ENCODE data around the gene TAL1. TPM values are rescaled to one million over a fixed set of nuclear protein-coding genes. Genes with fewer than 3 reads are reported as not detected.

Gene TAL1
- total and polyA plus RNA-seq, 2 experiments from 2014 or later: not detected

GRCh38 chr1:47211796-47212269 is 20.2 kb downstream of the TAL1 start:
- H3K4me1 Mint-ChIP-seq: peaks cover 31% of the 10 kb centered on the region
- ATAC-seq (no peak), DNase-seq (ENCODE audit: low spot score) (peak; percentile 56)
- H3K4me3 Mint-ChIP-seq: no peak overlapping the region
- H3K27me3 Mint-ChIP-seq (ENCODE audit: insufficient read depth, low read depth, poor library complexity): peaks cover 23% of the 10 kb centered on the region
- Histone ChIP-seq H3K4me1 (ENCODE audit: insufficient read depth) (peaks cover 24% of the 10 kb centered on the region), H3K4me3 (no peak overlapping the region), H3K27me3 (ENCODE audit: insufficient read depth) (peaks cover 60% of the 10 kb centered on the region), H4K20me1 (replicated peaks; ENCODE audit: insufficient read depth) (no peaks in the 10 kb centered on the region), H3K4me2 (0 out of 2 replicates have a peak overlapping the region, but pooled peaks have one; percentile 38), H3K27ac (ENCODE audit: low read depth) (no peak overlapping the region), H3K9me2 (ENCODE audit: insufficient read depth) (no peaks in the 10 kb centered on the region), H3K36me3 (ENCODE audit: insufficient read depth) (no peaks in the 10 kb centered on the region), H2AFZ (peak overlapping the region; percentile 86), H3K79me2 (replicated peaks; ENCODE audit: insufficient read depth) (no peaks in the 10 kb centered on the region), H3F3A (replicated peaks; ENCODE audit: low read depth) (no peaks in the 10 kb centered on the region)
- TF ChIP-seq POLR2AphosphoS5 (IDR thresholded peaks at IDR 0.05; ENCODE audit: low read depth) (no peak), EZH2phosphoT487 (IDR thresholded peaks at IDR 0.05; ENCODE audit: unreplicated experiment) (no peak), ZNF331 (CRISPR knock-in tag; IDR thresholded peaks at IDR 0.05; ENCODE audit: low read depth) (no peak), STAT1 (IDR thresholded peaks at IDR 0.05; ENCODE audit: unreplicated experiment) (no peak), ZNF114 (CRISPR knock-in tag; IDR thresholded peaks at IDR 0.05) (no peak), ETS1 (IDR thresholded peaks at IDR 0.05) (no peak), CREB1 (CRISPR knock-in tag; IDR thresholded peaks at IDR 0.05; ENCODE audit: low read depth) (no peak), EZH2 (IDR thresholded peaks at IDR 0.05; ENCODE audit: low read depth, unreplicated experiment) (no peak), JUNB (IDR thresholded peaks at IDR 0.05; ENCODE audit: unreplicated experiment) (no peak), NANOG (IDR thresholded peaks at IDR 0.05; ENCODE audit: borderline replicate concordance) (no peak)
- TF ChIP-seq, protein P1, sequence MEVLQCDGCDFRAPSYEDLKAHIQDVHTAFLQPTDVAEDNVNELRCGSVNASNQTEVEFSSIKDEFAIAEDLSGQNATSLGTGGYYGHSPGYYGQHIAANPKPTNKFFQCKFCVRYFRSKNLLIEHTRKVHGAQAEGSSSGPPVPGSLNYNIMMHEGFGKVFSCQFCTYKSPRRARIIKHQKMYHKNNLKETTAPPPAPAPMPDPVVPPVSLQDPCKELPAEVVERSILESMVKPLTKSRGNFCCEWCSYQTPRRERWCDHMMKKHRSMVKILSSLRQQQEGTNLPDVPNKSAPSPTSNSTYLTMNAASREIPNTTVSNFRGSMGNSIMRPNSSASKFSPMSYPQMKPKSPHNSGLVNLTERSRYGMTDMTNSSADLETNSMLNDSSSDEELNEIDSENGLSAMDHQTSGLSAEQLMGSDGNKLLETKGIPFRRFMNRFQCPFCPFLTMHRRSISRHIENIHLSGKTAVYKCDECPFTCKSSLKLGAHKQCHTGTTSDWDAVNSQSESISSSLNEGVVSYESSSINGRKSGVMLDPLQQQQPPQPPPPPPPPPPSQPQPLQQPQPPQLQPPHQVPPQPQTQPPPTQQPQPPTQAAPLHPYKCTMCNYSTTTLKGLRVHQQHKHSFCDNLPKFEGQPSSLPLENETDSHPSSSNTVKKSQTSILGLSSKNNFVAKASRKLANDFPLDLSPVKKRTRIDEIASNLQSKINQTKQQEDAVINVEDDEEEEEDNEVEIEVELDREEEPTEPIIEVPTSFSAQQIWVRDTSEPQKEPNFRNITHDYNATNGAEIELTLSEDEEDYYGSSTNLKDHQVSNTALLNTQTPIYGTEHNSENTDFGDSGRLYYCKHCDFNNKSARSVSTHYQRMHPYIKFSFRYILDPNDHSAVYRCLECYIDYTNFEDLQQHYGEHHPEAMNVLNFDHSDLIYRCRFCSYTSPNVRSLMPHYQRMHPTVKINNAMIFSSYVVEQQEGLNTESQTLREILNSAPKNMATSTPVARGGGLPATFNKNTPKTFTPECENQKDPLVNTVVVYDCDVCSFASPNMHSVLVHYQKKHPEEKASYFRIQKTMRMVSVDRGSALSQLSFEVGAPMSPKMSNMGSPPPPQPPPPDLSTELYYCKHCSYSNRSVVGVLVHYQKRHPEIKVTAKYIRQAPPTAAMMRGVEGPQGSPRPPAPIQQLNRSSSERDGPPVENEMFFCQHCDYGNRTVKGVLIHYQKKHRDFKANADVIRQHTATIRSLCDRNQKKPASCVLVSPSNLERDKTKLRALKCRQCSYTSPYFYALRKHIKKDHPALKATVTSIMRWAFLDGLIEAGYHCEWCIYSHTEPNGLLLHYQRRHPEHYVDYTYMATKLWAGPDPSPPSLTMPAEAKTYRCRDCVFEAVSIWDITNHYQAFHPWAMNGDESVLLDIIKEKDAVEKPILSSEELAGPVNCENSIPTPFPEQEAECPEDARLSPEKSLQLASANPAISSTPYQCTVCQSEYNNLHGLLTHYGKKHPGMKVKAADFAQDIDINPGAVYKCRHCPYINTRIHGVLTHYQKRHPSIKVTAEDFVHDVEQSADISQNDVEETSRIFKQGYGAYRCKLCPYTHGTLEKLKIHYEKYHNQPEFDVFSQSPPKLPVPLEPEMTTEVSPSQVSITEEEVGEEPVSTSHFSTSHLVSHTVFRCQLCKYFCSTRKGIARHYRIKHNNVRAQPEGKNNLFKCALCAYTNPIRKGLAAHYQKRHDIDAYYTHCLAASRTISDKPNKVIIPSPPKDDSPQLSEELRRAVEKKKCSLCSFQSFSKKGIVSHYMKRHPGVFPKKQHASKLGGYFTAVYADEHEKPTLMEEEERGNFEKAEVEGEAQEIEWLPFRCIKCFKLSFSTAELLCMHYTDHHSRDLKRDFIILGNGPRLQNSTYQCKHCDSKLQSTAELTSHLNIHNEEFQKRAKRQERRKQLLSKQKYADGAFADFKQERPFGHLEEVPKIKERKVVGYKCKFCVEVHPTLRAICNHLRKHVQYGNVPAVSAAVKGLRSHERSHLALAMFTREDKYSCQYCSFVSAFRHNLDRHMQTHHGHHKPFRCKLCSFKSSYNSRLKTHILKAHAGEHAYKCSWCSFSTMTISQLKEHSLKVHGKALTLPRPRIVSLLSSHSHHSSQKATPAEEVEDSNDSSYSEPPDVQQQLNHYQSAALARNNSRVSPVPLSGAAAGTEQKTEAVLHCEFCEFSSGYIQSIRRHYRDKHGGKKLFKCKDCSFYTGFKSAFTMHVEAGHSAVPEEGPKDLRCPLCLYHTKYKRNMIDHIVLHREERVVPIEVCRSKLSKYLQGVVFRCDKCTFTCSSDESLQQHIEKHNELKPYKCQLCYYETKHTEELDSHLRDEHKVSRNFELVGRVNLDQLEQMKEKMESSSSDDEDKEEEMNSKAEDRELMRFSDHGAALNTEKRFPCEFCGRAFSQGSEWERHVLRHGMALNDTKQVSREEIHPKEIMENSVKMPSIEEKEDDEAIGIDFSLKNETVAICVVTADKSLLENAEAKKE (CRISPR knock-in tag; IDR thresholded peaks at IDR 0.05): no peak
- TF ChIP-seq, protein P2, sequence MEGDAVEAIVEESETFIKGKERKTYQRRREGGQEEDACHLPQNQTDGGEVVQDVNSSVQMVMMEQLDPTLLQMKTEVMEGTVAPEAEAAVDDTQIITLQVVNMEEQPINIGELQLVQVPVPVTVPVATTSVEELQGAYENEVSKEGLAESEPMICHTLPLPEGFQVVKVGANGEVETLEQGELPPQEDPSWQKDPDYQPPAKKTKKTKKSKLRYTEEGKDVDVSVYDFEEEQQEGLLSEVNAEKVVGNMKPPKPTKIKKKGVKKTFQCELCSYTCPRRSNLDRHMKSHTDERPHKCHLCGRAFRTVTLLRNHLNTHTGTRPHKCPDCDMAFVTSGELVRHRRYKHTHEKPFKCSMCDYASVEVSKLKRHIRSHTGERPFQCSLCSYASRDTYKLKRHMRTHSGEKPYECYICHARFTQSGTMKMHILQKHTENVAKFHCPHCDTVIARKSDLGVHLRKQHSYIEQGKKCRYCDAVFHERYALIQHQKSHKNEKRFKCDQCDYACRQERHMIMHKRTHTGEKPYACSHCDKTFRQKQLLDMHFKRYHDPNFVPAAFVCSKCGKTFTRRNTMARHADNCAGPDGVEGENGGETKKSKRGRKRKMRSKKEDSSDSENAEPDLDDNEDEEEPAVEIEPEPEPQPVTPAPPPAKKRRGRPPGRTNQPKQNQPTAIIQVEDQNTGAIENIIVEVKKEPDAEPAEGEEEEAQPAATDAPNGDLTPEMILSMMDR (conservative IDR thresholded peaks at IDR 0.05; ENCODE audit: low read depth in 2 of 2): no peak
- TF ChIP-seq, protein P3, sequence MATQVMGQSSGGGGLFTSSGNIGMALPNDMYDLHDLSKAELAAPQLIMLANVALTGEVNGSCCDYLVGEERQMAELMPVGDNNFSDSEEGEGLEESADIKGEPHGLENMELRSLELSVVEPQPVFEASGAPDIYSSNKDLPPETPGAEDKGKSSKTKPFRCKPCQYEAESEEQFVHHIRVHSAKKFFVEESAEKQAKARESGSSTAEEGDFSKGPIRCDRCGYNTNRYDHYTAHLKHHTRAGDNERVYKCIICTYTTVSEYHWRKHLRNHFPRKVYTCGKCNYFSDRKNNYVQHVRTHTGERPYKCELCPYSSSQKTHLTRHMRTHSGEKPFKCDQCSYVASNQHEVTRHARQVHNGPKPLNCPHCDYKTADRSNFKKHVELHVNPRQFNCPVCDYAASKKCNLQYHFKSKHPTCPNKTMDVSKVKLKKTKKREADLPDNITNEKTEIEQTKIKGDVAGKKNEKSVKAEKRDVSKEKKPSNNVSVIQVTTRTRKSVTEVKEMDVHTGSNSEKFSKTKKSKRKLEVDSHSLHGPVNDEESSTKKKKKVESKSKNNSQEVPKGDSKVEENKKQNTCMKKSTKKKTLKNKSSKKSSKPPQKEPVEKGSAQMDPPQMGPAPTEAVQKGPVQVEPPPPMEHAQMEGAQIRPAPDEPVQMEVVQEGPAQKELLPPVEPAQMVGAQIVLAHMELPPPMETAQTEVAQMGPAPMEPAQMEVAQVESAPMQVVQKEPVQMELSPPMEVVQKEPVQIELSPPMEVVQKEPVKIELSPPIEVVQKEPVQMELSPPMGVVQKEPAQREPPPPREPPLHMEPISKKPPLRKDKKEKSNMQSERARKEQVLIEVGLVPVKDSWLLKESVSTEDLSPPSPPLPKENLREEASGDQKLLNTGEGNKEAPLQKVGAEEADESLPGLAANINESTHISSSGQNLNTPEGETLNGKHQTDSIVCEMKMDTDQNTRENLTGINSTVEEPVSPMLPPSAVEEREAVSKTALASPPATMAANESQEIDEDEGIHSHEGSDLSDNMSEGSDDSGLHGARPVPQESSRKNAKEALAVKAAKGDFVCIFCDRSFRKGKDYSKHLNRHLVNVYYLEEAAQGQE (IDR thresholded peaks at IDR 0.05; ENCODE audit: unreplicated experiment): no peak
- H3K36me3 Mint-ChIP-seq (ENCODE audit: low read depth): peaks cover 6% of the 10 kb centered on the region
- peaks cover 10% of the 10 kb centered on the region; the same call in 2 of the 3 replicates for H3K9me3 Mint-ChIP-seq
- no peak overlapping the region for H3K27ac Mint-ChIP-seq
